Measurements from ENCODE around the gene DTX1. TPM values are rescaled to one million over a fixed set of nuclear protein-coding genes. Genes with fewer than 3 reads are reported as not detected.

The DTX1 gene
- total RNA-seq, 1 donor from 2014 or later, result 16.2 TPM

DNA sequence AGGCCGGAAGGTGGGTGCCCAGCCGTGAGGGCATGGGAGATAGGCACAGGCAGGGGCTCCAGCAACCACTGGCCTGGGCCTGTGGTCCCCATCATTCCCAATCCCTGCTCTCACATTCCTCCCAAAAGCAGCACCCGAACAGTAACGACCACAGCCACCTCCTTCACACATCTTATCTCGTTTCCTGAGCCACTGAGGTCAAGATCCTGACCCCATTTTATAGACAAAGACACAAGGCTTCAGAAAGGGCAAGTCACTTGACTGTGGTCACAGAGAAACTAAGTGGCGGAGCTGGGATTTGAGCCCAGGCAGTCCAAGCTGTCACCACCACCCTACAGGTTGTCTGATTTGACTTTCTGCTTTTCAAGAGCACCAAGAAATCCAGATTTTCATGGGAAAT, 38.9 kb downstream of the DTX1 start:
- no peak for DNase-seq

GRCh38 chr12:113096675-113097461, 40.3 kb downstream of the DTX1 start:
- DNase-seq, result no peak

- peak; percentile 87 for DNase-seq
Observed at GRCh38 chr12:113097716-113098440, 41.3 kb downstream of the DTX1 start.

- peak; percentile 80 for DNase-seq
Observed at GRCh38 chr12:113098441-113099028, 42.0 kb downstream of the DTX1 start.

DNA sequence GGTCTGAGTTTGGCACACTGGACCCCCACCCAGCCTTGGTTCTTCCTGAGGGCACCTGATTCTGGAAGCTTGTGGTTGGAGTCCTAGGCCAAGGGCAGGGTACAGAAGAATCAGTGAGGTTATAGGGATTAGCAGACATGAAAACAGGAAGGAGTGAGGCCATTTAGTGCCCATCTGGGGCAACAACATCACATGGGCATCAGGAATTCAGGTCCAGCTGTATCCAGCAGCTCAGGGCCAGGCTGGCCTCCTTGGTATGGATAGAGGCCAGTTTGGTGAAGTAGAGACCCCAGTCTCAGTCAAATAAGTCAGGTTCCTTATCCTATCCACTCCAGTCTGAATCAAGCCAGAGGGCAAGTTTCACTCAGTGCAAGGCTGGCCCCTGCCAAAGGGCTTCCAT, 42.8 kb downstream of the DTX1 start:
- no peak for DNase-seq

GRCh38 chr12:113099764-113100163, 43.2 kb downstream of the DTX1 start:
- no peak for DNase-seq

DNA sequence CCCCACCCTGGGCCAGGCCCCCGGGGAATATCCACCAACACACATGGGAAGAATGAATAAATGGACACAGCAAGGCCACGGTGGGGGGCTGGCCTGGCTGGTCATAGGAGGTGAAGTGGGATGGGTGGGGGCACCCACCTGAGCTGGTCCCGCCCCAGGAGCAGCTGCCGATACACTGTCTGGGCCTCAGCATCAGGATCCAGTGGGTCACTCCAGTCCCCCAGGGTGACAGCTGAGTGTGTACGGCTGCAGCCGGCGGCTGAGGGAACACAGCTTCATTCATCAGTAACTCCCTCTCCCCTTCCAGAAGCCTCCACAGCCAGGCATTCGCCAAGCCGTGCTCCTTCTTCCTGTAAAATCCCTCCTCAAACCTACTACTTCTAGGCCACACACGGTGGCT, 45.2 kb downstream of the DTX1 start:
- no peak for DNase-seq

- no peak for DNase-seq
Observed at GRCh38 chr12:113102811-113103210, 46.3 kb downstream of the DTX1 start.

DNA sequence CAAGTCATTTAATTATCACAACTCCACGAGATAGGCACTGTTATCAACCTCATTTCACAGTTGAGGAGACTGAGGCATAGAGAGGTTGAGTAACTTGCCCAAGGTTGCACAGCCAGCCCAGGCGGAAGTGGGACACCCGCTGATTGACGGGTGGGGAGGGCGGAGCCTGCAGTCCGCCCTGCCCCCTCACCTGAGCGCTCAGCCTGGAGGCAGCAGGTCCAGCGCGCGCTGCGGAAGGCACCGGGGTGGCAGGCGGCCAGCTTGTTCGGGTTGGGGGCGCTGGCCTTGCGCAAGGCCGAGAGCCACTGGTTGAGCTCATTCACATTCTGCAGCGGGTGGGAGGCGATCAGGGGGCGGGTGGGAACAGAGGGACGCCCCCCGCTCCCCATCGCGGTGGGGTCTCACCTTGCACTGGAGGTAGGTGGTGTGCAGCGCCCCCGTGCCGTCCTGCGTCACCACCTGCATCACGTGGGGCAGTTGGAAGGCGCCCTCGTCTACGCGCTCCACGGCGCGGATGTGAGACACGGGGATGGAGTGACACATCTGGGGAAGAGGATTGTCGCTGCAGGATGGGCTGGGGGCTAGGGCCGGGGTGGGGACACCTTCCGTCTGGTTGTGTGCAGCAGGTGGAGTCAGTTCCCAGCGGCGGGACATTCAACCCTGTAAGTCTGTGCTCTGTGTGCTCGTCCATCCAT, 47.4 kb downstream of the DTX1 start:
- DNase-seq, result no peak

- DNase-seq, result no peak
Observed at GRCh38 chr12:113104953-113105510, 48.5 kb downstream of the DTX1 start.

DNA sequence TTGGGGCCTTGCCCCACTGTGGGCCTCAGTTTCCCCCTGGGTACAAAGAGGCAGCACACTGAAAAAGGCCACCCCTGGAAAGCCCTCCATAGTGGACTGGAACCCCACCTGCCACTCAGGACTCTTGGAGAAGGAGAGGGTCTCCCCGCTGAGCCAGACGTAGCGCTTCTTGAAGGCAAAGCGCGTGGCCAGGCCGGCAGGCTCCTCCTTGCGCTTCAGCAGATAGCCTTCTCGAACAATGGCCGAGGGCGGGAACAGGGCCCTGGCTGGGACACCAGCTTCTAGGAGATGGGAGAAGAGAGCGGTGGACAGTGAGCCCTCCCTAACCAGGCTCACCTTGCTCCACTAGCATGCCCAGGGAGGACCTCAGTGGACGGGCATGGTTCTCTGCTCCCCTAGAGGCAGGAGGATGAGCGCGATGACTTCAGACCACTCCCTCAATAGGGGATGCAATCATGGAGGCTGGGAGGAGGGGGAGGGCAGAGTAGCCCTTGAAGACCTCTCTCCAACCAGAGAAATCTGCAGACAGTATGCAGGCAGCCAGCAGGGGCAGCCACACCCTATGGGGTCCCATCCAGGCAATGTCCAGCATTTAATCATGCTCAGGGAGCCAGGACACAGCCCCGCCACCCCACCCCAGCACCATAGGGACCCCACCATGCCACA, 49.2 kb downstream of the DTX1 start:
- no peak for DNase-seq

DNA sequence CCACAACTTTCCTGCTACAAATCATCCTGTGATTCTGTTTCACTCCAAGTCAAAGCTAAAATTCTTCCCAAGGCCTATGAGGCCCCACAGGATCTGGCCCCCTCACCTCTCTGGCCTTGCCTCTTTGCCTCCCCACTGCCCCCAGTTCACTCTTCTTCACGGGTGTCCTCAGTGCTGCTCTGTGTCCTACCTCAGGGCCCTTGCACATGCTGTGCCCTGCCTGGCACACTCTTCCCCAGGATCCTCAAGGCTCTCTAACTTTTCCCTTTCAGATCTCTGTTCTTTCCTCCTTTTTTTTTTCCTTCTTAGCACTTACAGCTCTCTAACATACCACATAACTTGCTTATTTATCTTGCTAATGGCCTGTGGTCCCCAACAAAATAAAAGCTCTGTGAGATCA, 49.8 kb downstream of the DTX1 start:
- no peak for DNase-seq

- DNase-seq, result no peak
Observed at GRCh38 chr12:113108308-113108707, 51.8 kb downstream of the DTX1 start.

- no peak for DNase-seq
Observed at GRCh38 chr12:113109360-113109759, 52.8 kb downstream of the DTX1 start.

DNA sequence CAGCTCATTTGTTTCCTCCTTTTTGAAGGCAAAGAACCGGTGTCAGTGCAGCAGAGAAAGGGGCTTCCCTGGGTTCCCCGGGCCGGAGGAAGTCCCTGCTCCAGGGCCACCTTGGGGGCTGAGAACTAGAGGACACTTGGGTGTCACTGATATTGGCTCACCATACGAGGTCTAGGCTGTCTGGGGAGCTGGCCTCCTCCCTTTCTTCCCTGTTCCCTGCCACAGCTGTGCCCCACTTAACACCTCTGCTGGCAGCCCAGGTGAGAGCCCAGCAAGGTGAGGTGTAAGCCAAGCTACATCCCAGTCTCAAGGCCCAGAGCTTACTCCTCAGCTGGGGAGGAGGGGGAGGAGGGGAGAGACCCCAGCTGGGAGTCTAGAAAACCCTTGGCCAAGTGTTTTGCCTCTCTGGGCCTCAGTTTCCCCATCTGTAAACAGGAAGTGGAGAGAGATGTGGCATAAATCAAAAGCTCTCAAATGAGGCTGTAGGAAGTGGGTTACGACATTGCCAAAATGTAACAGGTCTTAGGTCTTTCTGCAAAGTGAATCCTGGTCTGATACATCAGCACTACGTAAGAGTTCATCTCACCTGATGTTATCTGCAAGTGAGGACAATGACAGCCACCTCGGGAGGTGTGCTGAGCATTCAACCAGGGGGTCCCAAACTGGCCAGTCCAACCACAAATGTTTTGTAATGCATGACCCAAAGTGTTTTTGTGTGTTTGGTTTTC, 53.5 kb downstream of the DTX1 start:
- DNase-seq, result no peak

GRCh38 chr12:113111247-113111646, 54.7 kb downstream of the DTX1 start:
- DNase-seq, result no peak

GRCh38 chr12:113112043-113112899, 55.7 kb downstream of the DTX1 start:
- no peak for DNase-seq

DNA sequence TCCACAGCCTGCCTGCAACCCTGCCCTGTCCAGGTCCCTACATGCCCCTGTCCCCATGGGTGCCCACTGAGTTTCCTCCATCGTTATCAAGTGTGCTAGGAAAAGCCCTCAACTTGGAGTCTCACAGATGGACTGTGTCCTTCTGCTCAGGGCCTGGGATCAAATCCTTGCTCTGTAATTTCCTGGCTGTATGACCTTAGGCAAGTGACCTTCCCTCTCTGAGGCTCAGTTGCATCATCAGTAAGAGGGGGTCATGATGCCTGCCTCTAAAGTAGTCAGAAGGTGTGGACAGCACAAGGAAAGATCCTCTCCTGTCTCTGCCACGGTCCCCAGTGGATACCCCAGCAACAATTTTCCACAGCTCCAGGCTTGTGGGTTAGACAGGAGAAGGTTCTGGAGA, 56.9 kb downstream of the DTX1 start:
- DNase-seq, result no peak

DNA sequence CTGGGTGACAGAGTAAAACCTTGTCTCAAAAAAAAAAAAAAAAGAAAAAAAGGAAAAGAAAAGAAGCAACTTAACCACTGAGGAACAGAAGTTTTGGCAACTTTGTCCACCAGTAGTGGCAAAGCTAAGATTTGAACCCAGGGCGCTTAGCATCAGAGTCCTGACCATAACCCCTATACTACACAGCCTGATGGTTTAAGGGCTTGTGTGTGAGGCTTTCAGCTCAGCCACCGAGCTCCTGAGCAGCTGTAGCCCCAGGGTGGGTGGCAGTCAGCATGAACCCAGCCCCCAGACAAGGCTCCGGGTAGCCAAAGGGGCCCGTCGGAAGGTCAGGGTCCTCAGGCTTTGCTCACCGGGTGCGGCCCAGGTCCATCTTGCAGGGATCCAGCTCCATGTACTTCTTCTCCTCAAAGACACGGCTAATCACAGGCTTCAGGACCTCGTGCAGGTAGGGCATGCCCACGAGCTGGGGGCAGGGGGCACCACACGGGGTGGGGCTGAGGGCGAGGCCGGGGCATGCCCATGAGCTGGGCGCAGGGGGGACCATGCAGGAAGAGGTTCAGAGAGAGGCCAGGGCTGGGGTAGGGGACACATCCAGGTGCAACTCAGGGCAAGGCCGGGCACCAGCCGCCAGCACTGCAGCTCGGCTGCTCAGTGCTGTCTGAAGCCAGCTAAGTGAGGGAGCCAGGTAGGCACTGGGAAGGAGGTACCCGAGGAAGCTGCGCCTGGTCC, 58.1 kb downstream of the DTX1 start:
- DNase-seq, result no peak
